Measurements from ENCODE around the gene NUDT3.
"Not testable (repeated sequence)": the region's sequence is repeated elsewhere in the genome, so short reads cannot be mapped to it uniquely, and the experiment has no call there.

NUDT3 gene

DNA sequence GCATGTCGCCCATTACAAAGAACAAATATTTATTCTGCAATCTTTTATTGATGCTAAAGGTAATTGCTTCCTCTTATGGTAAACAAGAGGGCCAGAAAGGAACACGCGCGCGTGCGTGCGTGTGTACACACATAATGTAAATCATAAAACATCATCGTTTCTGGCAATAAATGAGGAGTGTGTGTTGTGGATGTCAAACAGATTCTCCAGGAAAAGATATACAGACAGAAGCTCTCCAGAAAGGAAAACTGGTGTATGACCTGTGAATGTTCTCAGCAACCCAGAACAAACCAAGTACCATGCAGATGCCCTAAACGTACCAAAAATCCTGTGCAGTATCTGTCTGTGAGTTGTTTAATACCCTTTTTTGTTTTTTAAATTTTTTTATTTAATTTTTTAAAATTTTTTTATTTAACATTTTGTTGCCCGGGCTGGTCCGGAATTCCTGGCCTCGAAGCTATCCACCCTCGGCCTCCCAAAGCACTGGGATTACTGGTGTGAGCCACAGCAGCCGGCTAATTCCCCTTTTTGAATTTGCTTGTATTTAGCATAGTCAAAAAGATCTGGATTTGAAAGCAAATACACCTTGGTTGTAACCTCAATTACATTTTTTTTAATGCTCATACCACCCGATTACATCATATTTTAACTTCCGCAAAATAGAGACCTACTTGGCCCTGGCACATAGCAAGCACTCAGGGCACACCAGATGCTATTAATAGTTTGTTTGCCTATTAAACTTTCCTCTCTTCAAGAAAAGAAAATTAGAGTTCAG lies 909 bp upstream of the NUDT3 start:
- DNase-seq (ENCODE audit: low read depth in 2 of 2) = no peak

GRCh38 chr6:34391786-34392496 lies 528 bp downstream of the NUDT3 start:
- DNase-seq (ENCODE audit: low read depth in 2 of 2) = no peak

DNA sequence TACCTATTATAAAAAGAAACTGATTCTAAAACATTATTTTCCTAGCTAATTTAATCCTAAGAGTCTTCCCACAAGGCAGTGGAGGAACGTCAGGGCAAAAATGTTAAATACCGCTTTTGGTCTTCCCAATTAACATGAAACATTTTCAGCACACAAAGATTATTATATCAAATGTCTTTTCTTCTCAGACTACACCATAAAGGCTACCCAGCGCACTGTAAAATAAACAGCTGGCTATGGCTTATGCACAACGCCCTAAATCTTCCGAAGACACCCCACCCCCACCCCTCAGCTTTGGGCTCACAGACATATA lies 1.0 kb downstream of the NUDT3 start:
- DNase-seq (ENCODE audit: low read depth in 2 of 2) = no peak

- DNase-seq (ENCODE audit: low read depth in 2 of 2) = peak; percentile 59 to 65
Observed at GRCh38 chr6:34390531-34391472, 1.7 kb downstream of the NUDT3 start.

- DNase-seq (ENCODE audit: low read depth in 2 of 2) = no peak
Observed at GRCh38 chr6:34389034-34389433, 3.4 kb downstream of the NUDT3 start.

- DNase-seq (ENCODE audit: low read depth in 2 of 2) = no peak
Observed at GRCh38 chr6:34388421-34388820, 4.0 kb downstream of the NUDT3 start.

GRCh38 chr6:34386316-34387137 lies 5.9 kb downstream of the NUDT3 start:
- peak; percentile 91 to 95 for DNase-seq (ENCODE audit: low read depth in 2 of 2)

- no peak for DNase-seq (ENCODE audit: low read depth in 2 of 2)
Observed at GRCh38 chr6:34385793-34386195, 6.7 kb downstream of the NUDT3 start.

GRCh38 chr6:34384321-34385153 lies 7.9 kb downstream of the NUDT3 start:
- no peak for DNase-seq (ENCODE audit: low read depth in 2 of 2)

GRCh38 chr6:34383656-34384320 lies 8.7 kb downstream of the NUDT3 start:
- DNase-seq (ENCODE audit: low read depth in 2 of 2) = no peak

- no peak for DNase-seq (ENCODE audit: low read depth in 2 of 2)
Observed at GRCh38 chr6:34383161-34383631, 9.3 kb downstream of the NUDT3 start.

GRCh38 chr6:34381081-34381480 lies 11.4 kb downstream of the NUDT3 start:
- DNase-seq (ENCODE audit: low read depth in 2 of 2) = no peak

DNA sequence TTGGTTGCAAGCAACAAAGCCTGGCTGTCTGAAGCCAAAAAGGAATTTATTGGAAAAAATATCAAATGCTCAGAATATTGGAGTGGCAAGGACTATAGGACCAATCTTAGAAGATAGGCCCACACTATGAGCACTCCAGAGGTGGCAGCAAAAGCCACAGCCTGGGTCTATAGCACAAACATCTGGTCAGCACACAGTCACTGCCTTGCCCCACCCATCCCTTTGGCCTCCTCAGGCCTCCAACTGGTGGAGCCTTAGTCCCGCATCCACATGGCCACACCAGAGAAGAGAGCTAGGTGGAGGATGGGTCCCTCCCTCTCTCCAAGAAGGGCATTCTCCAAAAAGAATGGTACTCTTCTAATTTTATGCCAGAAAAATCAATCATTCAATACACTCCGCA lies 14.0 kb downstream of the NUDT3 start:
- DNase-seq (ENCODE audit: low read depth in 2 of 2) = no peak

DNA sequence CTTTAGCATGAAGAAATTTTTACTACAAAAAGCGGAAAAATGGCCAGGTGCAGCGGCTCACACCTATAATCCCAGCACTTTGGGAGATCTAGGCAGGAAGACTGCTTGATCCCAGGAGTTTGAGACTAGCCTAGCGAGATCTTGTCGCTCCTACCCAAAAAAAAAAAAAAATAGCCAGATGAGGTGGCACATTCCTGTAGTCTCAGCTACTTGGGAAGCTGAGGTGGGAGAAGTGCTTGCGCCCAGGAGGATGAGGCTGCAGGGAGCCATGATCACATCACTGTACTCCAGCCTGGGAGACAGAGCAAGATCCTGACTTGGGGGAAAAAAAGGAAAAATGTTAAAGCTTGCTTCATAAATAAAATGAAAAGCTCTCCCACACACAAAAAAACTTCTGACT lies 14.5 kb downstream of the NUDT3 start:
- DNase-seq (ENCODE audit: low read depth in 2 of 2) = no peak

DNA sequence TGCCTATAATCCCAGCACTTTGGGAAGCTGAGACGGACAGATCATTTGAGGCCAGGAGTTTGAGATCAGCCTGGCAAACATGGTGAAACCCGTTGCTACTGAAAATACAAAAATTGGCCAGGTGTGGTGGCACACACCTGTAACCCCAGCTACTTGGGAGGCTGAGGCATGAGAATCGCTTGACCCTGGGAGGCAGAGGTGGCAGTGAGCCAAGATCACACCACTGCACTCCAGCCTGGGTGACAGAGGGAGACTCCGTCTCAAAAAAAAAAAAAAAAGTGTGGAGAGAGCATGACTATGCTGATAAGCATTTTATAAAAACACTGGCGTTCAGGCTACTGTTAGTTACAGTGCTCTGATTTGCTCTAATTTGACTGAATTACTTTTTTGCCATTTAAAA lies 14.9 kb downstream of the NUDT3 start:
- DNase-seq (ENCODE audit: low read depth in 2 of 2) = not testable (repeated sequence)

GRCh38 chr6:34375833-34376232 lies 16.6 kb downstream of the NUDT3 start:
- DNase-seq (ENCODE audit: low read depth in 2 of 2) = no peak

- no peak for DNase-seq (ENCODE audit: low read depth in 2 of 2)
Observed at GRCh38 chr6:34374508-34374907, 18.0 kb downstream of the NUDT3 start.

DNA sequence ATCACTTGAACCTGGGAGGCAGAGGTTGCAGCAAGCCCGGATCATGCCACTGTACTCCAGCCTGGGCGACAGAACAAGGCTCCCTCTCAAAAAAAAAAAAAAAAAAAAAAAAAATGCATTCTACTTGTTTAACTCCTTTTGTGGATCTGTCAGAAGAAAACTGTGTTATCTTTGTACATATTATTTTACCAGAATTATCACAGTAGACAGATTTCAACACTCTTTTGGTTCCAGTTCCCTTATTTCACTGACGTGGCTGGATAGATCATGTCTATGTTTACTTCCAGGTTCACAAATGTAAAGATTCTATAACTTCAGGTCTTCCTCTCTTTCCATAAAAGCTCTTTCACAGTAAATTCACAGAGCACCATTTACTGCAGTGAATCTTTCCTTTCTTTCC lies 18.4 kb downstream of the NUDT3 start:
- no peak for DNase-seq (ENCODE audit: low read depth in 2 of 2)

GRCh38 chr6:34373511-34373910 lies 19.0 kb downstream of the NUDT3 start:
- no peak for DNase-seq (ENCODE audit: low read depth in 2 of 2)

GRCh38 chr6:34371865-34372264 lies 20.6 kb downstream of the NUDT3 start:
- DNase-seq (ENCODE audit: low read depth in 2 of 2) = not testable (repeated sequence)
